SH-SY5Y (cell line): ENCODE results near the gene MTTP.

Source experiments
- GATA2 ChIP-seq: IDR thresholded peaks from 2 replicates; pipeline ENCODE4 v1.6.1; 2011; ENCODE audit warnings: mild to moderate bottlenecking, low read depth, low read length
- GATA3 ChIP-seq: IDR thresholded peaks from 2 replicates; pipeline ENCODE4 v1.6.1; 2011; ENCODE audit warnings: low read depth, mild to moderate bottlenecking, low read length, moderate library complexity

- no peak for TF ChIP-seq GATA2
- TF ChIP-seq GATA3 = no peak
Observed at GRCh38 chr4:99593781-99594641, 19.4 kb downstream of the MTTP start.
